ENCODE results near the gene GRK5.

The GRK5 gene

GRCh38 chr10:119393421-119393820 is 186.1 kb downstream of the GRK5 start:
- DNase-seq, result no peak

GRCh38 chr10:119393845-119394244 is 186.5 kb downstream of the GRK5 start:
- no peak for DNase-seq

- DNase-seq, result no peak
Observed at GRCh38 chr10:119394657-119395279, 187.4 kb downstream of the GRK5 start.

- no peak for DNase-seq
Observed at GRCh38 chr10:119395280-119396007, 188.1 kb downstream of the GRK5 start.

- DNase-seq, result no peak
Observed at GRCh38 chr10:119396008-119396708, 188.8 kb downstream of the GRK5 start.

GRCh38 chr10:119396709-119397071 is 189.3 kb downstream of the GRK5 start:
- no peak for DNase-seq

- DNase-seq, result no peak
Observed at GRCh38 chr10:119397416-119397815, 190.0 kb downstream of the GRK5 start.

- no peak for DNase-seq
Observed at GRCh38 chr10:119398996-119399395, 191.6 kb downstream of the GRK5 start.

- no peak for DNase-seq
Observed at GRCh38 chr10:119399466-119399865, 192.1 kb downstream of the GRK5 start.

GRCh38 chr10:119401671-119402395 is 194.5 kb downstream of the GRK5 start:
- no peak for DNase-seq

GRCh38 chr10:119403921-119404320 is 196.6 kb downstream of the GRK5 start:
- no peak for DNase-seq

GRCh38 chr10:119404719-119405519 is 197.5 kb downstream of the GRK5 start:
- DNase-seq, result no peak

GRCh38 chr10:119405520-119405807 is 198.1 kb downstream of the GRK5 start:
- DNase-seq, result no peak

GRCh38 chr10:119406137-119406536 is 198.8 kb downstream of the GRK5 start:
- DNase-seq, result no peak

- DNase-seq, result no peak
Observed at GRCh38 chr10:119406601-119407253, 199.4 kb downstream of the GRK5 start.

- DNase-seq, result no peak
Observed at GRCh38 chr10:119407254-119407777, 199.9 kb downstream of the GRK5 start.

- DNase-seq, result no peak
Observed at GRCh38 chr10:119408072-119408471, 200.7 kb downstream of the GRK5 start.

- DNase-seq, result no peak
Observed at GRCh38 chr10:119408969-119409371, 201.6 kb downstream of the GRK5 start.

GRCh38 chr10:119409385-119409784 is 202.0 kb downstream of the GRK5 start:
- no peak for DNase-seq

- DNase-seq, result no peak
Observed at GRCh38 chr10:119409906-119410305, 202.5 kb downstream of the GRK5 start.

GRCh38 chr10:119410361-119411116 is 203.2 kb downstream of the GRK5 start:
- no peak for DNase-seq

Data from NCI-H446 (cell line).